Measurements from ENCODE around the gene KCNAB2.

KCNAB2 gene

GRCh38 chr1:6124746-6125365 is 79.2 kb downstream of the KCNAB2 start:
- H3K27ac Mint-ChIP-seq, result no peak overlapping the region
- no peaks in the 10 kb centered on the region for H3K9me3 Mint-ChIP-seq
- H3K4me3 Mint-ChIP-seq, result no peak overlapping the region
- no peaks in the 10 kb centered on the region for H3K36me3 Mint-ChIP-seq
- ATAC-seq (ENCODE audit: low read depth) (no peak), DNase-seq (ENCODE audit: low spot score in 2 of 2) (no peak)
- peaks cover 14% of the 10 kb centered on the region for H3K27me3 Mint-ChIP-seq
- peaks cover 2% of the 10 kb centered on the region for H3K4me1 Mint-ChIP-seq

GRCh38 chr1:6125366-6125765 is 79.7 kb downstream of the KCNAB2 start:
- Mint-ChIP-seq H3K36me3 (no peaks in the 10 kb centered on the region), H3K9me3 (no peaks in the 10 kb centered on the region), H3K27me3 (peaks cover 14% of the 10 kb centered on the region), H3K4me3 (no peak overlapping the region), H3K4me1 (peaks cover 2% of the 10 kb centered on the region), H3K27ac (no peak overlapping the region)
- ATAC-seq (ENCODE audit: low read depth), result no peak
- no peak for DNase-seq (ENCODE audit: low spot score in 2 of 2)

GRCh38 chr1:6126028-6126427 is 80.3 kb downstream of the KCNAB2 start:
- H3K4me1 Mint-ChIP-seq, result peaks cover 2% of the 10 kb centered on the region
- no peak for DNase-seq (ENCODE audit: low spot score in 2 of 2)
- H3K27me3 Mint-ChIP-seq, result peaks cover 14% of the 10 kb centered on the region
- H3K4me3 Mint-ChIP-seq, result no peak overlapping the region
- H3K9me3 Mint-ChIP-seq, result no peaks in the 10 kb centered on the region
- no peak overlapping the region for H3K27ac Mint-ChIP-seq
- no peak for ATAC-seq (ENCODE audit: low read depth)
- H3K36me3 Mint-ChIP-seq, result no peaks in the 10 kb centered on the region

GRCh38 chr1:6126521-6127067 is 80.9 kb downstream of the KCNAB2 start:
- ATAC-seq (ENCODE audit: low read depth) (no peak), DNase-seq (ENCODE audit: low spot score in 2 of 2) (no peak)
- no peaks in the 10 kb centered on the region for H3K36me3 Mint-ChIP-seq
- H3K4me3 Mint-ChIP-seq, result peak overlapping the region; percentile 17
- no peak overlapping the region for H3K27ac Mint-ChIP-seq
- no peaks in the 10 kb centered on the region for H3K9me3 Mint-ChIP-seq
- peaks cover 14% of the 10 kb centered on the region for H3K27me3 Mint-ChIP-seq
- peaks cover 2% of the 10 kb centered on the region for H3K4me1 Mint-ChIP-seq

- H3K27me3 Mint-ChIP-seq, result peaks cover 16% of the 10 kb centered on the region
- H3K36me3 Mint-ChIP-seq, result peaks cover 4% of the 10 kb centered on the region
- ATAC-seq (ENCODE audit: low read depth), result peak; percentile 87
- H3K9me3 Mint-ChIP-seq, result peaks cover 4% of the 10 kb centered on the region
- H3K27ac Mint-ChIP-seq, result no peak overlapping the region
- H3K4me1 Mint-ChIP-seq, result peaks cover 2% of the 10 kb centered on the region
- peak; percentile 23 to 35 for DNase-seq (ENCODE audit: low spot score in 2 of 2)
- H3K4me3 Mint-ChIP-seq, result peak overlapping the region; percentile 41
These were observed 82.0 kb downstream of the KCNAB2 start for GRCh38 chr1:6127587-6128163.

- H3K36me3 Mint-ChIP-seq, result peaks cover 5% of the 10 kb centered on the region
- peaks cover 2% of the 10 kb centered on the region for H3K4me1 Mint-ChIP-seq
- H3K27ac Mint-ChIP-seq, result no peak overlapping the region
- H3K4me3 Mint-ChIP-seq, result no peak overlapping the region
- peaks cover 6% of the 10 kb centered on the region for H3K9me3 Mint-ChIP-seq
- ATAC-seq (ENCODE audit: low read depth) (no peak), DNase-seq (ENCODE audit: low spot score in 2 of 2) (no peak)
- peaks cover 16% of the 10 kb centered on the region for H3K27me3 Mint-ChIP-seq
These were observed 82.8 kb downstream of the KCNAB2 start for GRCh38 chr1:6128276-6129081.

- Mint-ChIP-seq H3K4me1 (peaks cover 2% of the 10 kb centered on the region), H3K27me3 (peaks cover 18% of the 10 kb centered on the region), H3K9me3 (peaks cover 6% of the 10 kb centered on the region), H3K36me3 (peaks cover 5% of the 10 kb centered on the region), H3K4me3 (no peak overlapping the region), H3K27ac (no peak overlapping the region)
- ATAC-seq (ENCODE audit: low read depth) (no peak), DNase-seq (ENCODE audit: low spot score in 2 of 2) (no peak)
These were observed 83.6 kb downstream of the KCNAB2 start for GRCh38 chr1:6129313-6129712.

- no peak overlapping the region for H3K4me3 Mint-ChIP-seq
- H3K4me1 Mint-ChIP-seq, result peaks cover 2% of the 10 kb centered on the region
- peaks cover 6% of the 10 kb centered on the region for H3K9me3 Mint-ChIP-seq
- ATAC-seq (ENCODE audit: low read depth), result no peak
- H3K27ac Mint-ChIP-seq, result no peak overlapping the region
- H3K27me3 Mint-ChIP-seq, result peaks cover 17% of the 10 kb centered on the region
- DNase-seq (ENCODE audit: low spot score in 2 of 2), result no peak
- peaks cover 5% of the 10 kb centered on the region for H3K36me3 Mint-ChIP-seq
These were observed 84.3 kb downstream of the KCNAB2 start for GRCh38 chr1:6130036-6130435.

- Mint-ChIP-seq H3K27ac (no peak overlapping the region), H3K4me3 (no peak overlapping the region), H3K27me3 (peaks cover 14% of the 10 kb centered on the region), H3K9me3 (peaks cover 6% of the 10 kb centered on the region), H3K4me1 (peaks cover 2% of the 10 kb centered on the region), H3K36me3 (peaks cover 5% of the 10 kb centered on the region)
- ATAC-seq (ENCODE audit: low read depth) (no peak), DNase-seq (ENCODE audit: low spot score in 2 of 2) (no peak)
These were observed 84.9 kb downstream of the KCNAB2 start for GRCh38 chr1:6130596-6130995.

- Mint-ChIP-seq H3K27me3 (peaks cover 9% of the 10 kb centered on the region), H3K9me3 (peaks cover 6% of the 10 kb centered on the region), H3K36me3 (peaks cover 5% of the 10 kb centered on the region), H3K4me1 (peaks cover 2% of the 10 kb centered on the region), H3K4me3 (no peak overlapping the region), H3K27ac (no peak overlapping the region)
- DNase-seq (ENCODE audit: low spot score in 2 of 2) (no peak), ATAC-seq (ENCODE audit: low read depth) (no peak)
These were observed 85.9 kb downstream of the KCNAB2 start for GRCh38 chr1:6131561-6131960.

GRCh38 chr1:6133146-6133895 is 87.6 kb downstream of the KCNAB2 start:
- Mint-ChIP-seq H3K27me3 (peaks cover 8% of the 10 kb centered on the region), H3K36me3 (peaks cover 5% of the 10 kb centered on the region), H3K9me3 (peaks cover 6% of the 10 kb centered on the region), H3K27ac (no peak overlapping the region), H3K4me3 (no peak overlapping the region), H3K4me1 (peaks cover 2% of the 10 kb centered on the region)
- DNase-seq (ENCODE audit: low spot score in 2 of 2) (no peak), ATAC-seq (ENCODE audit: low read depth) (no peak)

- Mint-ChIP-seq H3K4me1 (no peaks in the 10 kb centered on the region), H3K36me3 (peaks cover 5% of the 10 kb centered on the region), H3K27ac (no peak overlapping the region), H3K4me3 (no peak overlapping the region), H3K9me3 (peaks cover 6% of the 10 kb centered on the region), H3K27me3 (peaks cover 8% of the 10 kb centered on the region)
- DNase-seq (ENCODE audit: low spot score in 2 of 2) (no peak), ATAC-seq (ENCODE audit: low read depth) (no peak)
These were observed 88.5 kb downstream of the KCNAB2 start for GRCh38 chr1:6134206-6134605.

- Mint-ChIP-seq H3K27me3 (peaks cover 8% of the 10 kb centered on the region), H3K27ac (no peak overlapping the region), H3K4me1 (no peaks in the 10 kb centered on the region), H3K9me3 (peaks cover 6% of the 10 kb centered on the region), H3K36me3 (peaks cover 5% of the 10 kb centered on the region), H3K4me3 (no peak overlapping the region)
- ATAC-seq (ENCODE audit: low read depth), result no peak
- DNase-seq (ENCODE audit: low spot score in 2 of 2), result no peak
These were observed 89.2 kb downstream of the KCNAB2 start for GRCh38 chr1:6134741-6135510.
